ENCODE results near the gene NELL1.

DNA sequence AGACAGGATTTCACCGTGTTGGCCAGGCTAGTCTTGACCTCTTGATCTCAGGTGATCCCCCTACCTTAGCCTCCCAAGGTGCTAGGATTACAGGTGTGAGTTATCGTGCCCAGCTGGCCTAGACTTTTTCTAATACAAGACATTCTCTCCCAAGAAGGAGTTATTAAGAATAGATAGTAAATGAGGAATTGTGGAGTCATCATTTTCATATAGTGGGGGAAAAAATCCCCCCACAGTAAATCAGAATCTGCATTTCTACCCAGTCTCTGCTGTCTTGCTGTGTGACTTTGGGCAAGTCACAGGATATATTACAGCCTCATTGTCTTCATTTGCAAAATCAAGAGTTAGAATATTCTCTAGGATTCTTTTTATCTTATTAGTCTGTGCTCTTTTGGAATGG lies 48.4 kb upstream of the NELL1 start:
- no peak for TF ChIP-seq POLR2A (IDR thresholded peaks at IDR 0.05)
- TF ChIP-seq, protein P1, sequence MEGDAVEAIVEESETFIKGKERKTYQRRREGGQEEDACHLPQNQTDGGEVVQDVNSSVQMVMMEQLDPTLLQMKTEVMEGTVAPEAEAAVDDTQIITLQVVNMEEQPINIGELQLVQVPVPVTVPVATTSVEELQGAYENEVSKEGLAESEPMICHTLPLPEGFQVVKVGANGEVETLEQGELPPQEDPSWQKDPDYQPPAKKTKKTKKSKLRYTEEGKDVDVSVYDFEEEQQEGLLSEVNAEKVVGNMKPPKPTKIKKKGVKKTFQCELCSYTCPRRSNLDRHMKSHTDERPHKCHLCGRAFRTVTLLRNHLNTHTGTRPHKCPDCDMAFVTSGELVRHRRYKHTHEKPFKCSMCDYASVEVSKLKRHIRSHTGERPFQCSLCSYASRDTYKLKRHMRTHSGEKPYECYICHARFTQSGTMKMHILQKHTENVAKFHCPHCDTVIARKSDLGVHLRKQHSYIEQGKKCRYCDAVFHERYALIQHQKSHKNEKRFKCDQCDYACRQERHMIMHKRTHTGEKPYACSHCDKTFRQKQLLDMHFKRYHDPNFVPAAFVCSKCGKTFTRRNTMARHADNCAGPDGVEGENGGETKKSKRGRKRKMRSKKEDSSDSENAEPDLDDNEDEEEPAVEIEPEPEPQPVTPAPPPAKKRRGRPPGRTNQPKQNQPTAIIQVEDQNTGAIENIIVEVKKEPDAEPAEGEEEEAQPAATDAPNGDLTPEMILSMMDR (IDR thresholded peaks at IDR 0.05): no peak

Measured in adrenal gland (tissue), 5 donors.